GM21717 (cell line): ENCODE results near the gene ESRRB.

Source experiments
- ATAC-seq: cut with Tn5 transposase; IDR thresholded peaks from one replicate; pipeline ENCODE4 v1.9.1; 2021; ENCODE audit warnings: mild to moderate bottlenecking, moderate library complexity; ENCODE audit not compliant: unreplicated experiment

ESRRB gene

GRCh38 chr14:76491172-76491930 lies 115.4 kb downstream of the ESRRB start:
- no peak for ATAC-seq

DNA sequence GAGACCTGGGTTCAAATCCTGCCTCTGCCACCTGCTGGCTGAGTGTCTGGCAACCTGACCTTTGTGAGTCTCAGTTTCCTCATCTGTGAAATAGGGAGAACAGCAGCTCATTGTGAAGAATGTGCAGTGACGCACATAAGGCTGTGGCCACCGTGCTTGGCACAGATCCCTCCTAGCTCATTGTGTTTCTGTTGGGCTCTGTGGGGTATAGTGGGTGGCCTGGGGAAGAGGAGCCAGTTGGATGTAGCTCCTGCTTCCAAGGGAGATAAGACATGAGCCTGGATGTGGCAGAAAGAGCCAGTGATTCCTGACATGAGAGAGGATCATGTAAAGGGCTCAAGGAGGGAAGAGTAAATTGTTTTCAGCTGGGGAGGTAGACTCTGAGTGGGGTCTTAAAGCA lies 120.0 kb downstream of the ESRRB start:
- ATAC-seq = no peak

- ATAC-seq = no peak
These were observed 120.7 kb downstream of the ESRRB start for GRCh38 chr14:76496595-76496994.

DNA sequence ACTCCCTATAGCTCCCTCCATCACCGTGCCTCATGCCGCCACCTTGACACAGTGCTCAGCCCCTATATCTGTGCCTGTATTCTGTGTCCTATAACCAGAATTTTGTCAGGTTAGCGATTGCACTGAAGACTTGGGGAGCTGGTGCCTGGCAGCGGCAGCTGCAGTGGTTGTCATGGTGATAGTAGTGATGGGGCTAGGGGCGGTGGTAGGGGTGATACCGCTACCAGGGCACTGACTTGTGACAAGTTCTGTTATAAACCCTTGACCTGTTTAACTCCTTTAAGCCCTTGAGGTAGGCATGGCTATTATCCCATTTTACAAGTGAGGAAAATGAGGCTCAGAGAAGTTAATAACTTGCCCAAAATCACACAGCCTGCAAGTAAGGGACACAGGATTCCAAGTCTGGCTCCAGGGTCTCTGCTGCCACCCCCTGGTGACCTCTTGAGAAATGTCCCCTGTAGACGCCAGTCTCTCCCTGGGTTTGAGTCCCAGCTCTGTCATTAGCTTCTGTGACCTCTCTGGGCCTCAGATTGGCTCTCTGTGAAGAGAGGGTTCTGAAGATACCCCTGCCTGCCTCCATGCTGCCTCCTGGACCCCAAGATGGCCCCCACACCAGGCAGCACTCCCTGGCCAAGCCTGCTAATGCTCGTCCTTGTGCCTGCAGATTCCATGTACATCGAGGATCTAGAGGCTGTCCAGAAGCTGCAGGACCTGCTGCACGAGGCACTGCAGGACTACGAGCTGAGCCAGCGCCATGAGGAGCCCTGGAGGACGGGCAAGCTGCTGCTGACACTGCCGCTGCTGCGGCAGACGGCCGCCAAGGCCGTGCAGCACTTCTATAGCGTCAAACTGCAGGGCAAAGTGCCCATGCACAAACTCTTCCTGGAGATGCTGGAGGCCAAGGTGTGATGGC lies 121.9 kb downstream of the ESRRB start:
- no peak for ATAC-seq

GRCh38 chr14:76498463-76498935 lies 122.6 kb downstream of the ESRRB start:
- ATAC-seq = no peak

- no peak for ATAC-seq
These were observed 123.0 kb downstream of the ESRRB start for GRCh38 chr14:76498976-76499375.

DNA sequence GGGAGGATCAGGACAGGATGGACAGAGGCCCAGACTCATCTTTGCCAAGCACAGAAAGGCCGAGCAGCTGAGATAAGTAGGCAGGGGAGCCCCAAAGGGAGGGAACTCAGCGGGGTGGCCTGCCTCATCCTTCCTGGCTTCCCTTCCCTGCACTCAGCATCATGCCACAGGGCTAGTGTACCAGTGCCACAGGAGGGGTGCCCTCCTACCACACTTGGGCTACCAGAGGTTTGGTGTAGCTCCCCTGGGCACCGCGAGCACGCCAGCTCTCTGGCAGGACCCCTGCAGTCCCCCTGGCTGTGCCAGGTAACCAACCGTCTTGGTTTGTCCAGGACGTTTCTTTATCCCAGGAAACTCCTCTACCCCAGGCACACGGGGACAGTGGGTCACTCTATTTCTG lies 123.5 kb downstream of the ESRRB start:
- no peak for ATAC-seq

- ATAC-seq = no peak
These were observed 124.1 kb downstream of the ESRRB start for GRCh38 chr14:76500011-76500410.

DNA sequence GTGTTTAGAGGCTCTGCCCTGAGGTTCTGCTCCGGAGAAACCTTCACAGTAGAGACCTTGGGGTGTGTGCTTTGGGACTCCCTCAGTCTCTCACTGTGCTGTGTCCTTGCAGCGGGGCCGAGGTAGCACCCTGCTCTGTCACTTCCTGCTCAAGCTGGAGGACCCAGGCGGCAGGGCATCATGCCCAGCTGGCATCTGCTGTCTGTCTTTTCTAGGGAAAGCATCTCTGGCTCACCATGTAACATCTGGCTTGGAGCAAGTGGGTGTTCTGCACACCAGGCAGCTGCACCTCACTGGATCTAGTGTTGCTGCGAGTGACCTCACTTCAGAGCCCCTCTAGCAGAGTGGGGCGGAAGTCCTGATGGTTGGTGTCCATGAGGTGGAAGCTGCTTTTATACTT lies 124.5 kb downstream of the ESRRB start:
- ATAC-seq = no peak

DNA sequence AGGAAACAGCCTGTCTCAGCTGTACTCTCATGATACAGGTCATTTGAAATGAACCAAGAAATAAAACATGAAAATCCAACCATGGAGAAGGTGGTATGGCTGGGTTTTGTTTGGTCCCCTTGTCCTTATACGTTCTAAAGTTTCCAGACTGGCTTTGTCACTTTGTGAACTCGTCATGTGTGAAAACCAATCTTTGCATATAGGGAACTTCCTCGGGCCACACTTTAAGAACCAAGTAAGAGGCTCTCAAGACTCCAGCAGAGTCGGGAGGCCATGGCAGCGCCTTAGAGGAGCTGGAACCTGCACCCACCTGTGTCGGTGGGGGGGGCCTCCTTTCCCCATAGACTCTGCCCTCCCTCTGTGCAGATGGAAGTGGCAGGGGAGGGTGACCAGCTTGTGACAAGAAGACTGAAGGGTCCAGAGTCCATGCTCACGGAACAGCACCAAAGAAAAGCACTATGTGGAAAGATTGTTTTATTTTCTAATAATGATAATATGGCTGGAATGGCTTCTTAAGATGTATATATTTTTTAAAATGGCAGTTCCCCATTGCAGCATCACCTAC lies 125.3 kb downstream of the ESRRB start:
- no peak for ATAC-seq

GRCh38 chr14:76502219-76502618 lies 126.3 kb downstream of the ESRRB start:
- ATAC-seq = no peak

DNA sequence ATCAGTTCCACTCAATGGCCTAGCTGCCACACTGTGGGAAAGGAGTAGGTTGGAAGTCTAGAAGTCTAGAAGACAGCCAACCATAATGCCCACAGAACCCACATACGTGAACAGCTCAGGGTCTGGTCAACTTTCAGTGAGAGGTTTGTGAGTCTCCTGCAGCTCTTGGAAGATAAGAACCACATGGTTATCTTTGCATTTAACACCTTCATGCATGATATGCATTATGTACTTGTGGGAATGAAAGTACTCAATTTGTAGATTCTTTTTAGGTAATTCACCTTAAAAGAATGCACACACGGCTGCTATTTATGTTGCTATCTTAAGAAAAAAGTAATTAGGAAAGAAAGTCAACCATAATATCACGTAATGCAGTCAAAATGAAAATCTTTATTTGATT lies 126.7 kb downstream of the ESRRB start:
- no peak for ATAC-seq

DNA sequence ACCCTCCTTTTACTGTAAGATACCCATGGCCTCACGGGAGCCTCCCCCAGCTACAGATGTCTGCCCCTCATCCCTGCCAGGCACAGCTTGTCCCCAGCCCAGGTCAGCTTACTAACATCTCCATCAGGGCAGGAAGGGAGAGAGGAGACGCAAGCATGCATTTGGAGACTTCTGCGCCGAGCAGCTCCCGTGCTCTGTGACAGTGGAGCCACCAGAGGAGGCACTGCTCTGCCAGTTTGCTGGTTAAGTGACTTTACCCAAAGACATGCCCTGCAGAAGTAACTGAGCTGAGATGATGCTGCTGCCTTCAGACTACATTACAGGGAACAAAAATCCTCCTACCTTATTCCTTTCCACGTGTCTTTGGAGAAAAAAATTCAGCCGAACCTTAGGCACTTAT lies 133.4 kb downstream of the ESRRB start:
- no peak for ATAC-seq

GRCh38 chr14:76510181-76510580 lies 134.2 kb downstream of the ESRRB start:
- no peak for ATAC-seq

DNA sequence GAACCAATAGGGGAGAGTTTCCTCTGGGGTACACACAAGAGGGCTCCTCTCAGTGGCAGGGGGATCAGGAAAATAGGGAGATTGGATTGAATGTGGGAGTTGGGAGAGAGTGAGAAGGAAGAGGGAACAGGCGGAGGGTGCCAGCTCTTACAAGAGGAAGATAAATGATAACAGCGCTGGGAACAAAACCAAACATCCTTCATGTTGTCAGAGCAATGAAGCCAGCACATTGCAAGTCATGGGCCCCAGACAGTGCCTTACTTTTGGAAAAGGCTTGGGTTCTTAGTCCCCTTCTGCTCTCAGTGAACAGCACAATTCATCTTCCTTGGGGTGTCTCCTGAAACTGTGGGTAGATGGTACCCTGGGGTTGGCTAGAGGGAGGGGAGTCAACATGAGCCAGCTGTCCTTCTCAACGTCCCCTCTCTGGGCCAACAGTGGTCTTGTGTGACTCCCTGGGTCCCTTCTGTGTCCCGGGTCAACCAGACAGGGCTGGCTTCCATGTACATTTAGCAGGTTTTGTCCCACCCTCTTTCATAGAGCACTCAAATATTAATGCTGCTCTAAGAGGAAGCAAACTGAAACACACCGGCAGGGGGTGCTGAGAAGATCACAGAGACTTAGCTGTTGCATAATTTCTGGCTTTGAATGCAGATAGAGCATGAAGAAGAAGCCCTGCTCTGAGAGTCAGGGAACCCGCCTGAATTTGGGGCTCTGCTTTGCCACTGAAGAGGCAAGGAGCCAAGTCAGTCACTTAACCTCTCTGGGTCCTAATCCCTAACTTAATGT lies 138.5 kb downstream of the ESRRB start:
- no peak for ATAC-seq

DNA sequence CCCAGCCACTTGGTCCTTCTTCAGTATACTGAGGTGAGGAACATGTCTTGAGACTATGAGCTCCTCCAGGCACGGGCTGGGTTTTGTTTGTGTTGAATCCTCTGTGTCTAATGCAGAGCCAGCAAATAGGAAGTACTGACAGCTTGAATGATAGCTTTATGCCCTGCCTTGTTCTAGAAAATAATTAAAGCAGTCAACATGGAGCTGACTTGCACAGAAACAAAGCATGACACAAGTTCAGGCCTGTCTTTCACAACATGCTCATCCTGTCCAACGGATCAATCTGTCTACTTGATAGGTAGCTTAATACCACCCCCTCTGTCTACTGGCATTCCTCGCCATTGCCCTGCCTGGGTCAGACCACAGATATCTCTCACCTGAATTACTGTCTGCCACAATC lies 140.9 kb downstream of the ESRRB start:
- no peak for ATAC-seq

DNA sequence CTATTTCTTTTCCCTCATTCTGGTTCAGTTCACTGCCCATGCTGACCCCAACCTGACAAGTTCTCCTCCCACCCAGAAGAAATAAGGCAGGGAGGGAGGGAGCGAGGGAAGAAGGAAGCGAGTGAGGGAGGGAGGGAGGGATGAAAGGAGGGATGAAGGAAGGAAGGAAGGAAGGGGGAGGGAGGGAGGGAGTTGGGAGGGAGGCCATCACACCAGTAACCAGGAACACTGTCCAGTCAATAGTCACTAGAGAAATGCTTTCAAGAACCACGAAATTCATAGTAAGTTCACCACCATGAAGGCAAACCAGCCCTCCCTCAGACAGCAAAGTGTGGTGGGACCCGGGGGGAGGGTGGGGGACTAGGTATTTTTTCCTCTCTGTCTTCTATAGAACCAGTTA lies 142.4 kb downstream of the ESRRB start:
- no peak for ATAC-seq

DNA sequence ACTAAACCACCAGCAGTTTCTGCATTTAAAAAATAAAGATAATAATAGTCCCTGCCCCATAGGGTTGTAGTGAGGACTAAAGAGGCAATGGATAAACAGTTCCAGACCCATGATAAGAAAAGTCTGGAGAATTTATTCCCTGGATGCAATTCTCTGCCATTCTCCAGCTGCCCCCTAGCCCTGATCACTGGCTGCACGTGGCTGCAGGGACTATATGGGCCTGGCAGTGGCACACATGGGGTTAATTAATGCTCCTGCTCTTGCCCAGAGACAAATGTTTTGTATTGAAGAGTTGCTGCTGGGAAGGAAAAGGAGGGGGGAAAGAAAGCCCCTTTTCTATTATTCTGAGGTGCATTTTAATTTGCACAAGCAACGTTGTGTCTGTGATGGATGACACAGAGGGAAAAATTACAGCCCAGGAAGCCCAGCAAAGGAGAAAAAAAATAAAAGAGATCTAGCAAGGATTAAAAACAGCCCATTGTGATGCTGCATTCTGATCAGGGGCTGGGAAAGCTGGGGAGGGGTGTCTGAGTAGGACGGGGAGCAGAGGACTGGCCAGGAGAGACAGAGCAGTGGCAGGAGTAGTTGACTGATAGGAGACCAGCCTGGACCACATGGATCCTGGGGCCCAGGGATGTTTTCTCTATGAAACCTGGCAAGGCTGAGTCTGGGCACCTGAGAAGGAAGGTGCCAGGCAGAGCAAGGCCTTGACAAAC lies 149.3 kb downstream of the ESRRB start:
- no peak for ATAC-seq

DNA sequence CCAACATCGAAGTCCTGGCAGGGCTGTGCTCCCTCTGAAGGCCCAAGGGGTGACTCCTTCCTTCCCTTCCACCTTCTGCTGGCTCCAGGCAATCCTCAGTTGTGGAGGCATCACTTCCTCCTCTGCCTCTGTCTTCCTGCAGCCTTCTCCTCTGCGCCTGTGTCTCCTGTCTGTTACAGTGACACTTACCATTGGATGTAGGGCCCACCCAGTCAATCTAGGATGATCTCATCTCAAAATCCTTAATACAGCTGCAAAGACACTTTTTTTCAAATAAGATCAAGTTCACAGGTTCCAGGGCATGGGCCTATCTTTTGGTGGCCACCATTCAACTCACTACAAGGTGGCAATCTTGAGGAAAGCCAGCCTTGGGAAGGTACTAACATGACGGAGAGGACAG lies 155.1 kb downstream of the ESRRB start:
- no peak for ATAC-seq

DNA sequence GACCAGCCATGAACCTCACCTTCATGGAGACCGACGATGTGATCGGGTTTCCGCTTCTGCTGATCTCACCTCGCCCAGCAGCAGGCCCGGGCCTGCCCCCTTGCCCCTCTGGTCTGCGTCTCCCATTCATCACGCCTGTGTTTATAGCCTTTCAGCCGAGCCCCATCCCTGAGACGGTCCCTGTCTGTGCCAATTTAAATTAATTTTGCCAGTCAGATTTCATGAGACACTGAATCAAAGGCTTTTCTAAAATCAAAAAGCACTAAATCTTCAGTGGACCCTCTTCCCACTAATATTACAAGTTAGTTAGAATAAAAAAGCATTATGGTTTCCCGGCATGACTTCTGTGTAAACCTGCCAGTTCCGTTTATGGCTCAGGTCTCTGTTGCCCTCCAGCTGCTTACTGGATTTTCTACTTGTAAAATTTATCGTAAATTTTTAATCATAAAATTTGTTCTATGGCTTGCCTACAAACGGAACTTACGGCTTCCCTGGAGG lies 155.9 kb downstream of the ESRRB start:
- no peak for ATAC-seq
